Smooth muscle cell of trachea (primary cell): ENCODE results near the gene KRTAP5-1. TPM values are rescaled to one million over a fixed set of nuclear protein-coding genes. Genes with fewer than 3 reads are reported as not detected.

Experiments used
- total RNA-seq: library from RNA; depleted of rRNA; stranded (reverse); fragments of >200 nt; gene quantifications from 2 replicates; pipeline ENCODE4 v1.2.1, GENCODE V29; 2014

The KRTAP5-1 gene, protein sequence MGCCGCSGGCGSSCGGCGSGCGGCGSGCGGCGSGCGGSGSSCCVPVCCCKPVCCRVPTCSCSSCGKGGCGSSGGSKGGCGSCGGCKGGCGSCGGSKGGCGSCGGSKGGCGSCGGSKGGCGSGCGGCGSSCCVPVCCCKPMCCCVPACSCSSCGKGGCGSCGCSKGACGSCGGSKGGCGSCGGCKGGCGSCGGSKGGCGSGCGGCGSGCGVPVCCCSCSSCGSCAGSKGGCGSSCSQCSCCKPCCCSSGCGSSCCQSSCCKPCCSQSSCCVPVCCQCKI
- total RNA-seq, result not detected in 2 replicates

DNA sequence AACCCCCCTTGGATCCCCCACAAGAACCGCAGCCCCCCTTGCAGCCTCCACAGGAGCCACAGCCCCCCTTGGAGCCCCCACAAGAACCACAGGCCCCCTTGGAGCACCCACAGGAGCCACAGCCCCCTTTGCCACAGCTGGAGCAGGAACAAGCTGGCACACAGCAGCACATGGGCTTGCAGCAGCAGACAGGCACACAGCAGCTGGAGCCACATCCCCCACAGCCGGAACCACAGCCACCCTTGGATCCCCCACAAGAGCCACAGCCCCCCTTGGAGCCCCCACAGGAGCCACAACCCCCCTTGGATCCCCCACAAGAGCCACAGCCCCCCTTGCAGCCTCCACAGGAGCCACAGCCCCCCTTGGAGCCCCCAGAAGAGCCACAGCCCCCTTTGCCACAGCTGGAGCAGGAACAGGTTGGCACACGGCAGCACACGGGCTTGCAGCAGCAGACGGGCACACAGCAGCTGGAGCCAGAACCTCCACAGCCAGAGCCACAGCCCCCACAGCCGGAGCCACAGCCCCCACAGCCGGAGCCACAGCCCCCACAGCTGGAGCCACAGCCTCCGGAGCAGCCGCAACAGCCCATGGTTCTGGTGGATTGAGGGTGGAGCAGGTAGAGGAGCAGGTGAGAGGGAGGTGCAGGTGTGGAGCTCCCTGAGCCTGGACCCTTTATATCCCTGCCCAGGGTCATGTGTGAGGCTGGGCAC, at the start of gene KRTAP5-1:
Gene KRTAP5-1, minus strand, starts transcription at position 623 of the 710 bp plus-strand sequence. Its CDS starts 34 bp downstream, at position 589.

DNA sequence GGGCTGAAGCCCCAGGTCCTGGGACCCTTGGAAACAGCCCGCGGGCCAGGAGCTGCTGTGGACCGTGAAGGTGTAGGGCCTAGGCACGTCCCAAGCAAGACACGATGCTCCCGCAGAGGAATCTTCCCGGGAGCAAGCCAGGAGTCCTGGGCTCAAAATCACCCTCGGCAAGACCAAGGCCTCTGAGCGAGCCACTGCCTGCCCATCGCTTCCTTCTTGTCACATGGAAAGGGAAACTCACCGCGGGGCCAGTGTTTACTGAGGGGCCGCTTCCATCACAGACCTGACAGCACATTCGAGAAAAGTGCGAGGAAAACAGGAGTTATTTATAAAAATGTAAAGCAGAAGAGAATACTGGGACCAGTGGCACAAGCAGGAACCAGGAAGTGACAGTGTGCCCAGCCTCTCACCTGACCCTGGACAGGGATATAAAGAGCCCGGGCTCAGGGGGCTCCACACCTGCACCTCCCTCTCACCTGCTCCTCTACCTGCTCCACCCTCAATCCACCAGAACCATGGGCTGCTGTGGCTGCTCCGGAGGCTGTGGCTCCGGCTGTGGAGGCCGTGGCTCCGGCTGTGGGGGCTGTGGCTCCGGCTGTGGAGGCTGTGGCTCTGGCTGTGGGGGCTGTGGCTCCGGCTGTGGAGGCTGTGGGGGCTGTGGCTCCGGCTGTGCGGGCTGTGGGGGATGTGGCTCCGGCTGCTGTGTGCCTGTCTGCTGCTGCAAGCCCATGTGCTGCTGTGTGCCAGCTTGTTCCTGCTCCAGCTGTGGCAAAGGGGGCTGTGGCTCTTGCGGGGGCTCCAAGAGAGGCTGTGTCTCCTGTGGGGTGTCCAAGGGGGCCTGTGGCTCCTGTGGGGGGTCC, 44.5 kb upstream of the KRTAP5-1 start, which contains the start of gene KRTAP5-5:
Gene KRTAP5-5, plus strand, starts transcription at position 450 of the 860 bp plus-strand sequence. Its CDS starts 66 bp downstream, at position 516.

DNA sequence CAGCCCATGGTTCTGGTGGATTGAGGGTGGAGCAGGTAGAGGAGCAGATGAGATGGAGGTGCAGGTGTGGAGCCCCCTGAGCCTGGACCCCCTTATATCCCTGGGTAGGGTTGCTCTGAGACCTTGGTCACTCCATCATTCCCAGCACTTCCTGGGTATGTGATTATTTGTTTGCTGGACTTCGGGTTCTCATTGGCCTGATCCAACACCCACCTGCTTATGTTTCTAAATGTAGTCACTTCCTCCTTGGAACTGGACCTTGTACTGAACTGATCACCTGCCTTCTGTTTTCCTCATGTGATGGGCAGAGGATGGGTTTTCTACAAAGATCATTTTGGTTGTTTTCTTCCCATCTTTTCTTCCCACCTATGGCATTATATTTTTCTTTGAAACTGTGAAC, 37.0 kb upstream of the KRTAP5-1 start, which contains the start of gene KRTAP5-4:
Gene KRTAP5-4, minus strand, starts transcription at position 53 of the 400 bp plus-strand sequence. Its CDS starts 45 bp downstream, at position 8.

DNA sequence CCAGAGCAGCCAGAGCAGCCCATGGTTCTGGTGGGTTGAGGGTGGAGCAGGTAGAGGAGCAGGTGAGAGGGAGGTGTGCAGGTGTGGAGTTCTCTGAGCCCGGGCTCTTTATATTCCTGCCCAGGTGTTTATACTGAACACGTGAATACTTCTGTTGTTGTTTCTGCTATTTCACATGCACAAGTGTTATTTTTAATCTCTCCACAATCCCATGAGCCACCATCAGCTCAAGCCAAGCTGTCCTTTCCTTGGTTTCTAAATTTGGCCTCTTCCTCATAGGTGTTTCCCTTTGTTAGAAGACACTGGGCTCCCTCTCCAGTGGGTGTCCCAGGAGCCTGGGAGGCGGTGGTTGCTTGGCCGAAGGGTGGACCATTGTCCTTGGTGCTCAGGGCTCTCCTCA, 23.3 kb upstream of the KRTAP5-1 start, which contains the start of gene KRTAP5-3:
Gene KRTAP5-3, minus strand, starts transcription at position 101 of the 400 bp plus-strand sequence. Its CDS starts 78 bp downstream, at position 23.

DNA sequence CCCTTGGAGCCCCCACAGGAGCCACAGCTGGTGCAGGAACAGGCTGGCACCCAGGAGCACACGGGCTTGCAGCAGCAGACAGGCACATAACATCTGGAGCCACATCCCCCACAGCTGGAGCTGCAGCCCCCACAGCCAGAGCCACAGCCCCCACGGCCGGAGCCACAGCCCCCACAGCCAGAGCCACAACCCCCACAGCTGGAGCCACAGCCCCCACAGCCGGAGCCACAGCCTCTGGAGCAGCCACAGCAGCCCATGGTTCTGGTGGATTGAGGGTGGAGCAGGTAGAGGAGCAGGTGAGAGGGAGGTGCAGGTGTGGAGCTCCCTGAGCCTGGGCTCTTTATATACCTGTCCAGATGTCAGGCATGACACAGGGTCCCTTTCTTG, 12.9 kb upstream of the KRTAP5-1 start, which contains the start of gene KRTAP5-2:
Gene KRTAP5-2, minus strand, starts transcription at position 301 of the 387 bp plus-strand sequence. Its CDS starts 44 bp downstream, at position 257.

DNA sequence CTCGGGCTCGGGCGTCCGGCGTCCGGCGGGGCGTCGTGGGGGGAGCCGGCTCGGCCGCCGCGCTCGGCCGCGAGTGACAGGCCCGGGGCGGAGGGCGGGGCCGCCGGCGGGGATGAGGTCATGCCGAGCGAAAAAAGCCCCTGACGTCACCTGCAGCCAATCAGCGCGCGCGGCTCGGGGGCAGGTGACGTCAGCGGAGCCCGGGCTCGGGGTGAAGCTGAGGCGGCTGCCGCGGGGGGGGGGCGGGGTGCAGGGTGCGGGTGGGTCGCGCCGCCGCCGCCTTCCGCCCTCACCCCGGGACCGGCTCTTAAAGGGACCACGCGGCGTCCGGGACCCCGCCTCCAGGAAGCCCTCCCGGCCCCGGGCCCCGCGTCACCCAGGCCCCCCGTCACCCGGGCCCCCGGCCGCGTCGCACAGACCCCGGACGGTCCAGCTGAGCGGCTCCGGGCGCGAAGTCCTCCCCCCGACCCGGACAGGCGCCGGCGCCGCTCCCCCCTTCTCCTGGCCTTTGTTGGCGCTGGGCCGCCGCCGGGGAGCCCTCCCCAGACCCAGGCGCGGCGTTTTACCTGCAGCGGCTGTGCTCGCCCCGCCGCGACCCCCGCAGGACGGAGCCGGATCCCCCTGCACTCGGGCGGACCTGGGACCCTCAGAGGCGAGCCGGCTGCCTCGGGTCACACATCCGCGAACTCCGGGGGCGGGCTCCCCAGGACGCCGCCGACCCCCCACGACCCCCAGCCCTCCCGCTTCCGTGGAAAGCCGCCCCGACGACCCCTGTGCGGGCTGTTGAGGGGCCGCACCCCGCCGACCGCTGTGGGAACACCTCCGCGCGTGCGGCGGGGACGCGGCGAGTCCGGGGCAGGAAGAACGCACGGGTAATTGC, 12.6 kb downstream of the KRTAP5-1 start, which contains the start of gene DUSP8:
Gene DUSP8, minus strand, starts transcription at position 75 of the 880 bp plus-strand sequence. CDS start 6,445 bp downstream, outside the sequence.

Other genes starting within 250 kb of the KRTAP5-1 start
- 0.99 TPM in 1 of 2 replicates, not detected in the other for gene BRSK2, start 195.3 kb downstream of the KRTAP5-1 start, total RNA-seq
- gene MOB2, start 98.5 kb downstream of the KRTAP5-1 start, total RNA-seq, result 22.3 and 30.6 TPM in 2 replicates
- gene DUSP8, start 13.0 kb downstream of the KRTAP5-1 start, total RNA-seq, result 0.33 and 0.87 TPM in 2 replicates
- not detected in 2 replicates for gene KRTAP5-2, start 13.0 kb upstream of the KRTAP5-1 start, total RNA-seq
- not detected in 2 replicates for gene KRTAP5-3, start 23.2 kb upstream of the KRTAP5-1 start, total RNA-seq
- gene KRTAP5-4, start 36.9 kb upstream of the KRTAP5-1 start, total RNA-seq, result not detected in 2 replicates
- not detected in 2 replicates for gene KRTAP5-5, start 44.5 kb upstream of the KRTAP5-1 start, total RNA-seq
- not detected in 2 replicates for gene KRTAP5-6, start 111.9 kb upstream of the KRTAP5-1 start, total RNA-seq
- gene IFITM10, start 165.3 kb upstream of the KRTAP5-1 start, total RNA-seq, result 0.58 and 0.83 TPM in 2 replicates
- 228 and 489 TPM in 2 replicates for gene CTSD, start 178.6 kb upstream of the KRTAP5-1 start, total RNA-seq
- not detected in 2 replicates for gene SYT8, start 249.7 kb upstream of the KRTAP5-1 start, total RNA-seq